Osteoblast (primary cell): ENCODE measurements around the gene TTC28. TPM values are rescaled to one million over a fixed set of nuclear protein-coding genes. Genes with fewer than 3 reads are reported as not detected.

Experiments used
- DNase-seq: peaks from one replicate; pipeline ENCODE4 v3.0.0; 2011; ENCODE audit warnings: low spot score, mixed read lengths; ENCODE audit not compliant: insufficient read length; ENCODE audit errors: missing footprints
- H2AFZ ChIP-seq: 2 replicates; pipeline ENCODE4 v1.6.0; 2011; ENCODE audit warnings: mild to moderate bottlenecking, low read length
- H3K27ac ChIP-seq: 2 replicates; pipeline ENCODE4 v1.5.1; 2011; ENCODE audit warnings: mild to moderate bottlenecking, low read depth, low read length, moderate library complexity
- H3K27me3 ChIP-seq: 2 replicates; pipeline ENCODE4 v1.6.0; 2012; ENCODE audit warnings: mild to moderate bottlenecking, control low read depth, inconsistent platforms, low read length, moderate library complexity; ENCODE audit not compliant: insufficient read depth
- H3K36me3 ChIP-seq: 2 replicates; pipeline ENCODE4 v1.5.1; 2011; ENCODE audit warnings: mild to moderate bottlenecking, low read length, control low read depth, moderate library complexity; ENCODE audit not compliant: insufficient read depth
- H3K4me1 ChIP-seq: 2 replicates; pipeline ENCODE4 v1.5.1; 2011; ENCODE audit warnings: mild to moderate bottlenecking, low read length, control low read depth, moderate library complexity; ENCODE audit not compliant: insufficient read depth
- H3K4me2 ChIP-seq: 2 replicates; pipeline ENCODE4 v1.6.0; 2011; ENCODE audit warnings: mild to moderate bottlenecking, low read length; ENCODE audit not compliant: insufficient read depth
- H3K4me3 ChIP-seq: fragments of 200-600 bp; sonication (generic); 3 replicates; pipeline ENCODE4 v1.5.1; 2012; ENCODE audit warnings: mild to moderate bottlenecking, low read length, inconsistent platforms; ENCODE audit not compliant: insufficient read depth
- H3K79me2 ChIP-seq: 2 replicates; pipeline ENCODE4 v1.6.0; 2012; ENCODE audit warnings: mild to moderate bottlenecking, low read length, control low read depth, inconsistent platforms; ENCODE audit not compliant: insufficient read depth
- H3K9me3 ChIP-seq: 2 replicates; pipeline ENCODE4 v1.5.1; 2011; ENCODE audit warnings: low read depth, low read length, control low read depth
- H4K20me1 ChIP-seq: 2 replicates; pipeline ENCODE4 v1.6.0; 2012; ENCODE audit warnings: mild to moderate bottlenecking, low read length, control low read depth; ENCODE audit not compliant: insufficient read depth
- CTCF ChIP-seq: IDR thresholded peaks from 2 replicates; pipeline ENCODE4 v1.5.1; 2011; ENCODE audit warnings: mild to moderate bottlenecking, low read depth, low read length, moderate library complexity; ENCODE audit errors: extremely low read depth
- total RNA-seq: library from RNA; depleted of rRNA; stranded (reverse); fragments of >200 nt; gene quantifications from 2 replicates; pipeline ENCODE4 v1.2.3, GENCODE V29; 2012

TTC28 gene
- total RNA-seq, 1 donor = 48.1 TPM

- H3K9me3 ChIP-seq = no peaks in the 10 kb centered on the region
- H3K27ac ChIP-seq = no peak overlapping the region
- DNase-seq = no peak
- H3K36me3 ChIP-seq = no peaks in the 10 kb centered on the region
- H3K27me3 ChIP-seq = no peaks in the 10 kb centered on the region
- H3K4me1 ChIP-seq = no peaks in the 10 kb centered on the region
- no peak overlapping the region for H3K4me3 ChIP-seq
- H4K20me1 ChIP-seq = no peaks in the 10 kb centered on the region
- no peak overlapping the region for H2AFZ ChIP-seq
- no peak for TF ChIP-seq CTCF
- no peak overlapping the region for H3K4me2 ChIP-seq
- no peaks in the 10 kb centered on the region for H3K79me2 ChIP-seq
Observed at GRCh38 chr22:28449041-28449440, 230.6 kb downstream of the TTC28 start.

DNA sequence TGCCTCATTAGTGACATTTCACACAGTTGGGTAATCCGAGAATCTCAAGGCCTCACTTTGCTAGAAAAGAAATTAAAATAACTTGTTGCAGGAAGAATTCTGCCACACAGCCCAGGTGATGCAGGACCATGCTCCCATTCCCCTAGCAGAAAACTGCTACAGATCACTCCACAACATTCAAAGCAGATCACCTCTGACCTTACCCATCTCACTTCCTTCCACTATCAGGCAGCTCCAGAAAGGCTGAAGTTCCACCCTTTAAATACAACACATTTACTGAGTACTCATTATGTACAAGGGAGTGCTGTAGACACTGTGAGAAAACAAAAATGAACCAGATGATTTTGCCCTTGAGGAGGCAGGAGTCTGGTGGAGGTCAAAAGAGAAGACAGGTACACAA, 231.0 kb downstream of the TTC28 start:
- no peak overlapping the region for H3K4me3 ChIP-seq
- TF ChIP-seq CTCF = no peak
- H3K79me2 ChIP-seq = no peaks in the 10 kb centered on the region
- H3K9me3 ChIP-seq = no peaks in the 10 kb centered on the region
- no peaks in the 10 kb centered on the region for H3K4me1 ChIP-seq
- no peak for DNase-seq
- no peak overlapping the region for H3K4me2 ChIP-seq
- H3K27ac ChIP-seq = no peak overlapping the region
- H4K20me1 ChIP-seq = no peaks in the 10 kb centered on the region
- no peak overlapping the region for H2AFZ ChIP-seq
- no peaks in the 10 kb centered on the region for H3K36me3 ChIP-seq
- no peaks in the 10 kb centered on the region for H3K27me3 ChIP-seq

GRCh38 chr22:28444659-28445058, 235.0 kb downstream of the TTC28 start:
- Histone ChIP-seq H3K4me2 (no peak overlapping the region), H3K4me3 (no peak overlapping the region), H3K27ac (no peak overlapping the region), H2AFZ (no peak overlapping the region), H3K9me3 (no peaks in the 10 kb centered on the region), H4K20me1 (no peaks in the 10 kb centered on the region), H3K36me3 (no peaks in the 10 kb centered on the region), H3K79me2 (peaks cover 4% of the 10 kb centered on the region), H3K27me3 (no peaks in the 10 kb centered on the region), H3K4me1 (peaks cover 20% of the 10 kb centered on the region)
- TF ChIP-seq CTCF = no peak
- no peak for DNase-seq

GRCh38 chr22:28443526-28443876, 236.1 kb downstream of the TTC28 start:
- peak overlapping the region; percentile 75 for H3K27ac ChIP-seq
- H3K4me2 ChIP-seq = peak overlapping the region; percentile 95
- peak; percentile 77 for DNase-seq
- peak overlapping the region; percentile 80 for H2AFZ ChIP-seq
- peaks cover 8% of the 10 kb centered on the region for H3K79me2 ChIP-seq
- H4K20me1 ChIP-seq = no peaks in the 10 kb centered on the region
- H3K4me3 ChIP-seq = peak overlapping the region; percentile 80
- peaks cover 27% of the 10 kb centered on the region for H3K4me1 ChIP-seq
- H3K36me3 ChIP-seq = no peaks in the 10 kb centered on the region
- H3K27me3 ChIP-seq = no peaks in the 10 kb centered on the region
- no peak for TF ChIP-seq CTCF
- no peaks in the 10 kb centered on the region for H3K9me3 ChIP-seq
